ENCODE results near the gene GALNT4.

Gene GALNT4

GRCh38 chr12:89566615-89567014 lies 42.0 kb upstream of the GALNT4 start:
- no peaks in the 10 kb centered on the region for H3K27me3 ChIP-seq
- no peaks in the 10 kb centered on the region for H3K36me3 ChIP-seq
- H3K27ac ChIP-seq, result no peak overlapping the region
- no peaks in the 10 kb centered on the region for H3K4me1 ChIP-seq (ENCODE audit: control insufficient read depth in 1 of 2, insufficient read depth in 1 of 2, low read depth in 1 of 2, low read length in 1 of 2)
- no peak overlapping the region for H3K4me3 ChIP-seq (ENCODE audit: low read depth in 1 of 2, low read length in 1 of 2)
- TF ChIP-seq CTCF (IDR thresholded peaks at IDR 0.05), result no peak
- no peaks in the 10 kb centered on the region for H3K9me3 ChIP-seq

- H3K9me3 ChIP-seq, result no peaks in the 10 kb centered on the region
- no peaks in the 10 kb centered on the region for H3K4me1 ChIP-seq (ENCODE audit: control insufficient read depth in 1 of 2, insufficient read depth in 1 of 2, low read depth in 1 of 2, low read length in 1 of 2)
- TF ChIP-seq CTCF (IDR thresholded peaks at IDR 0.05), result no peak
- H3K27ac ChIP-seq, result no peak overlapping the region
- no peaks in the 10 kb centered on the region for H3K27me3 ChIP-seq
- no peaks in the 10 kb centered on the region for H3K36me3 ChIP-seq
- no peak overlapping the region for H3K4me3 ChIP-seq (ENCODE audit: low read depth in 1 of 2, low read length in 1 of 2)
Measured at GRCh38 chr12:89565002-89565401, 40.4 kb upstream of the GALNT4 start.

DNA sequence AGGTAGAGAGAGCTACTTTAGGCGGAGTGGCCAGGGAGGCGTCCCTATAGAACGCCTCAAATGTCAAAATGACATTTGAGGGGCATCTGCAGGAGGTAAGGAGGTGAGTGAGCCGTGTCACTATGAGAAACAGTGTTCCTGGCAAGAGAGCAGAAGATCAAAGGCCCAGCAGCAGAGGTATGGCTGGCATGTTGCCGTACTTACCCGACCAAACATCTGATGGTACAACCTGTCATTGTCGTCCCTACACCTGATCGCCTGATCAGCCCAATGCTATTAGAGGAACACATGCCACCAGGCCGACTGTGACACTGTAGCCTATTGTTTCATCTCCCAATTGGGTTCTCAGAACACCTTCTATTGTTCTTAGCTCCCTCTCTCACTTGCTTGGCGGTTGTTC lies 35.2 kb upstream of the GALNT4 start:
- Histone ChIP-seq H3K27ac (no peak overlapping the region), H3K4me3 (ENCODE audit: low read depth in 1 of 2, low read length in 1 of 2) (no peak overlapping the region), H3K36me3 (no peaks in the 10 kb centered on the region), H3K9me3 (no peaks in the 10 kb centered on the region), H3K27me3 (no peaks in the 10 kb centered on the region), H3K4me1 (ENCODE audit: control insufficient read depth in 1 of 2, insufficient read depth in 1 of 2, low read depth in 1 of 2, low read length in 1 of 2) (no peaks in the 10 kb centered on the region)
- no peak for TF ChIP-seq CTCF (IDR thresholded peaks at IDR 0.05)

DNA sequence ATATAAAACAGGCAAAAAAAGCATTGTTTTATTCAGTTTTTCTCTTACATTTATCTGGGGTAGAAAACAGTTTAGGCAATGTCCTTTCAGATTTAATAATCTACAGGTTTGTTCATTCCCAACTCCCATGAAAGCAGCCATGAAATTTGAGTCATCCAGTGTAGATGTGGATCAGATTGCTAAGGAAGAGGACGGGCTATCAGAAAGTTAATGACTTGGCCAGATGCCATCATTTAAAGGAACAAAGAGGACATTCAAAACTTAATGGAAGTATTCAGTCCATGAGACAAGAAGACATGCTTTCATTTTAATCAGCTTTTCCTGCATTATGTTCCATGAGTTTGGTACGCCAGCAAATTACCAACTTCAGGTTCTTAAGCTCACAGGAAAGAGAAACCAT lies 32.4 kb upstream of the GALNT4 start:
- no peak overlapping the region for H3K4me3 ChIP-seq (ENCODE audit: low read depth in 1 of 2, low read length in 1 of 2)
- H3K27me3 ChIP-seq, result no peaks in the 10 kb centered on the region
- H3K9me3 ChIP-seq, result no peaks in the 10 kb centered on the region
- no peaks in the 10 kb centered on the region for H3K4me1 ChIP-seq (ENCODE audit: control insufficient read depth in 1 of 2, insufficient read depth in 1 of 2, low read depth in 1 of 2, low read length in 1 of 2)
- H3K36me3 ChIP-seq, result no peaks in the 10 kb centered on the region
- no peak for TF ChIP-seq CTCF (IDR thresholded peaks at IDR 0.05)
- H3K27ac ChIP-seq, result no peak overlapping the region

GRCh38 chr12:89552376-89552775 lies 27.8 kb upstream of the GALNT4 start:
- Histone ChIP-seq H3K9me3 (no peaks in the 10 kb centered on the region), H3K27ac (no peak overlapping the region), H3K4me1 (ENCODE audit: control insufficient read depth in 1 of 2, insufficient read depth in 1 of 2, low read depth in 1 of 2, low read length in 1 of 2) (no peaks in the 10 kb centered on the region), H3K27me3 (no peaks in the 10 kb centered on the region), H3K4me3 (ENCODE audit: low read depth in 1 of 2, low read length in 1 of 2) (no peak overlapping the region), H3K36me3 (no peaks in the 10 kb centered on the region)
- no peak for TF ChIP-seq CTCF (IDR thresholded peaks at IDR 0.05)

GRCh38 chr12:89551747-89552146 lies 27.2 kb upstream of the GALNT4 start:
- no peaks in the 10 kb centered on the region for H3K9me3 ChIP-seq
- no peak overlapping the region for H3K4me3 ChIP-seq (ENCODE audit: low read depth in 1 of 2, low read length in 1 of 2)
- no peak for TF ChIP-seq CTCF (IDR thresholded peaks at IDR 0.05)
- no peak overlapping the region for H3K27ac ChIP-seq
- no peaks in the 10 kb centered on the region for H3K36me3 ChIP-seq
- H3K27me3 ChIP-seq, result no peaks in the 10 kb centered on the region
- no peaks in the 10 kb centered on the region for H3K4me1 ChIP-seq (ENCODE audit: control insufficient read depth in 1 of 2, insufficient read depth in 1 of 2, low read depth in 1 of 2, low read length in 1 of 2)

Measured in neutrophil (primary cell).